Fibroblast of pulmonary artery (primary cell): Measurements from ENCODE around the gene MARF1.
"Not testable (repeated sequence)": the region's sequence is repeated elsewhere in the genome, so short reads cannot be mapped to it uniquely, and the experiment has no call there.

Experiments used
- DNase-seq: peaks from one replicate; pipeline ENCODE4 v3.0.0-alpha.2; 2010; ENCODE audit warnings: low read depth
- H3K4me3 ChIP-seq: replicated peaks from 2 replicates; pipeline ENCODE4 v1.5.1; 2011; ENCODE audit warnings: low read depth, mild to moderate bottlenecking, control low read depth, low read length, moderate library complexity
- TF ChIP-seq, protein P1 (sequence below): IDR thresholded peaks from 2 replicates; pipeline ENCODE4 v1.5.1; 2011; ENCODE audit warnings: mild to moderate bottlenecking, control low read depth, low read length, inconsistent platforms; ENCODE audit errors: missing control alignments

MARF1 gene

DNA sequence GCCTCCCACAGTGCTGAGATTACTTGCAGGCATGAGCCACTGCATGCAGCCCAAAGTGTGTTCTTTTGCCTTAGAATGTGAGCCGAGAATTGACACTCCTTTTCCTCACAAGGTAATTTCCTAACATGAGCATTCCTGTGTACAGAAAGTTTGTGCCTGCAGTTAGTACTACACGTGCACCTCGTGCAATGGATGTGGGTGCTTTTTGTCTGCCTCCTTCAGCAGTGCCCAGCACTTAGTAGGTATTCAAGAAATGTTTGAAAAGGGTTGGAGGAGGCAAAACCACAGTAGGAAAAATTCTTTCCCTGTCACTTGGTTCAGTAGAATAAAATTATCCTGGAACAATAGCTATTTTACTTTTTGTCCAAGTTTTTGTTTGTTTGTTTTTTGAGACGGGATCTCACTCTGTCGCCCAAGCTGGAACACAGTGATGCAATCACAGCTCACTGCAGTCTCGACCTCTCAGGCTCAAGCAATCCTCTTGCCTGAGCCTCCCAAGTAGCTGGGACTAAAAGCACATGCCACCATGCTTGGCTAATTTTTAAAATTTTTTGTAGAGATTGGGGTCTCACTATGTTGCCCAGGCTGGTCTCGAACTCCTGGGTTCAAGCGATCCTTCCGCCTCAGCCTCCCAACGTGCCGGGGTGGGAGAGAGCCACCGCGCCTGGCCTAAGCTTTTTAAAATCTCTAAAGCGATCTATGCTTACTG lies 9.5 kb upstream of the MARF1 start:
- TF ChIP-seq, protein P1, sequence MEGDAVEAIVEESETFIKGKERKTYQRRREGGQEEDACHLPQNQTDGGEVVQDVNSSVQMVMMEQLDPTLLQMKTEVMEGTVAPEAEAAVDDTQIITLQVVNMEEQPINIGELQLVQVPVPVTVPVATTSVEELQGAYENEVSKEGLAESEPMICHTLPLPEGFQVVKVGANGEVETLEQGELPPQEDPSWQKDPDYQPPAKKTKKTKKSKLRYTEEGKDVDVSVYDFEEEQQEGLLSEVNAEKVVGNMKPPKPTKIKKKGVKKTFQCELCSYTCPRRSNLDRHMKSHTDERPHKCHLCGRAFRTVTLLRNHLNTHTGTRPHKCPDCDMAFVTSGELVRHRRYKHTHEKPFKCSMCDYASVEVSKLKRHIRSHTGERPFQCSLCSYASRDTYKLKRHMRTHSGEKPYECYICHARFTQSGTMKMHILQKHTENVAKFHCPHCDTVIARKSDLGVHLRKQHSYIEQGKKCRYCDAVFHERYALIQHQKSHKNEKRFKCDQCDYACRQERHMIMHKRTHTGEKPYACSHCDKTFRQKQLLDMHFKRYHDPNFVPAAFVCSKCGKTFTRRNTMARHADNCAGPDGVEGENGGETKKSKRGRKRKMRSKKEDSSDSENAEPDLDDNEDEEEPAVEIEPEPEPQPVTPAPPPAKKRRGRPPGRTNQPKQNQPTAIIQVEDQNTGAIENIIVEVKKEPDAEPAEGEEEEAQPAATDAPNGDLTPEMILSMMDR, result no peak

DNA sequence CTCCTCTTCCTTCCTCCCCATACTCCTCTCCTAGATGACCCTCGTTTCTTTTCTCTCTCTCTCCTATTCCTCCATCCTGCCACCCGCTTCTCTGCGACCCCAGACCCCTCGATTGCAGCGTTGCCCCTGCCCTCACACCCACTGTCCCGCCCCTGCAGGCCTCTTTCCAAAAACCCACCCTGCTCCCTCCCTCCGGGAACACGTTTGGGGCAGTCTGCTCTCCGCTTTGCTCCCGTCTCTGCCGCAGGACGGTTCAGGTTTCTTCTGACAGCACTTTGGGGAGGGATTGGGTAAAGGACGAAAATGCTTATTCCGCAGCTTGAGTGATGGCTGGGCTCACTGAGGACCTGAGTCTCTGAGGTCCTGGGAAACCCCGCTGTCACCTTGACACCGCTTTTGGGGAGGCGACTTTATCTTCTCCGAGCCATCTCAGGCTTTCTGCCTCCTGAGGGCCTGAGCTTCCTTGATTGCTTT lies 7.8 kb upstream of the MARF1 start:
- TF ChIP-seq, protein P1, result no peak
- H3K4me3 ChIP-seq, result peak overlapping the region; percentile 93
- DNase-seq, result peak; percentile 14

More for the DNA sequence above, 9.5 kb upstream of the MARF1 start:
- peak; percentile 14 for DNase-seq
- H3K4me3 ChIP-seq, result no peak overlapping the region

DNA sequence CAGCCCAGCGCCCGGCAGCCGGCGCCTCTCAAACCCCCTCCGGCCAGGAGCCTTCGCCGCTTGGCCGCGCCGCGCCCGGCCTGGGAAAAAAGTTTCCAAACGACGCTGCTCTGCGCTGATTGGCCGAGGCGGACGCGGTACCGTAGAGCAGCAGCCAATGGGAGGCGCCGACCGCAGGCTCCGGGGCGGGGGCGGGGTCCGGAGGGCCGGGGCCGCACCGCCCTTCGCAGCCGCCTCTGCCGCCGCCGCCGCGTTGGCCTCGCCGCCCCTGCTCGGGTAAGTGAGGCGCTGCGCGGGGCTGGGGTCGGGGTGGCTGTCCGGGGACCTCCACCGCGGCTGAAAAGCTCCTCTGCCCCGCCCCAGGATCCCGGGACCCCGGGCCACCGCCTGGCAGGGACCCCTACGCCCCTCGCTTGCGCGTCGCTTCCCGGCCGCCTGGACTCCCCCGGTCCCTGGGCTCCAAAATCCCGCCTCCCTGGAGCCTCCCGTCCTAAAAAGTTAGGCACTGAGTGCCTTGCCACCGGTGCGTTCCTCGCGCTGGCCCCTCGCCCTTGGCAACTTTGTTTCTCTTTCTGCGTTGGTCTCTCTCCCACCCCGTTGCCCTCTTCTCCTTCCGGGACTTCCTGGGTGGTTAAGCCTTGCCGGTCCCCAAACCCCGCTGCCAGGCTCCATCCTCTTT lies 7.2 kb upstream of the MARF1 start, which contains the start of gene NDE1:
NDE1 (plus strand) TSS at position 227 of the 679 bp plus-strand sequence. CDS start 14,534 bp downstream, outside the sequence.
- TF ChIP-seq, protein P1, result no peak
- peak within 1 kb of the TSS; percentile 93 for H3K4me3 ChIP-seq
- peak; percentile 88 for DNase-seq

DNA sequence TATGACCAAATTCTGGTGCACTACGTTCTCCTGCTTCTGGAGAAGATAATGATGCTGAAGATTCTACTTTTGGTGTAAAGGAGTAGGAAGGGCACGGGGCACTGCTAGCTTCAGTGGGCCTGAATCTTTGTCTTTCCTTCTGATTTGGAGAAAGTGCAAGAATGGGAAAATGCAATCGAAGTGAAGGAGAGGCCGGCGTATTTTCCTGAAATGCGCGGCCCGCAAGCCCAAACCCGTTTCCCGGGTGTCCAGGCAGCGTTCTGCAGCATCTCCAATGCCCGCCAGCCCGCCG lies 6.7 kb upstream of the MARF1 start:
- DNase-seq, result no peak
- H3K4me3 ChIP-seq, result peak overlapping the region; percentile 35
- TF ChIP-seq, protein P1, result no peak

DNA sequence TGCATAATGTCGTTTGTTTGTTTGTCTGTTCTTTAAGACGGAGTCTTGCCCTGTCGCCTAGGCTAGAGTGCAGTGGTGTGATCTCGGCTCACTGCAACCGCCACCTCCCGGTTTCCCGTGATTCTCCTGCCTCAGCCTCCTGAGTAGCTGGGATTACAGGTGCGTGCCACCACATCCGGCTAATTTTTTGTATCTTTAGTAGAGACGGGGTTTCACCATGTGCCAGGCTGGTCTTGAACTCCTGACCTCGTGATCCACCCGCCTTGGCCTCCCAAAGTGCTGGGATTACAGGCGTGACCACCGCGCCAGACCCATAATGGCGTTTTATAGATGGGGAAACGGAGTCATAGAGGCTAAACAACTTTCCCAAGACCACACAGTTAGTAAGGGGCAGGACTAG lies 6.4 kb upstream of the MARF1 start:
- DNase-seq, H3K4me3 ChIP-seq: not testable (repeated sequence)

DNA sequence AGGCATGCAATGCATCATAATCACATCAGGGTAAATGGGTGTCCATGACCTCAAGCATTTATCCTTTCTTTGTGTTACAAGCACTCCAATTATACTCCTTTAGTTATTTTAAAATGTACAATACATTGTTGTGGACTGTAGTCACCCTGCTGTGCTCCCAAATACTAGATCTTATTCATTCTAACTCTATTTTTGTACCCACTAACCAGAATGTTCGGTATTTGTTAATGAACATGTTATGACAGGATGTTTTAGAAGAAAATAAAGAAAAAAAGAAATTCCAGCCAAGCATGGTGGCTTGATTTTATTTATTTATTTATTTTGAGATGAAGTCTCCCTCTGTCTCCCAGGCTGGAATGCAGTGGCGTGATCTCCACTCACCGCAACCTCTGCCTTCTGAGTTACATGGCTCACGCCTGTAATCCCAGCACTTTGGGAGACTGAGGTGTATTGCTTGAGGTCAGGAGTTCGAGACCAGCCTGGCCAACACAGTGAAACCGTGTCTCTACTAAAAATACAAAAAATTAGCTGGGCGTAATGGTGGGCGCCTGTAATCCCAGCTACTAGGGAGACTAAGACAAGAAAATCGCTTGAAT lies 5.3 kb upstream of the MARF1 start:
- DNase-seq, result no peak
- TF ChIP-seq, protein P1, result no peak
- H3K4me3 ChIP-seq, result no peak overlapping the region

DNA sequence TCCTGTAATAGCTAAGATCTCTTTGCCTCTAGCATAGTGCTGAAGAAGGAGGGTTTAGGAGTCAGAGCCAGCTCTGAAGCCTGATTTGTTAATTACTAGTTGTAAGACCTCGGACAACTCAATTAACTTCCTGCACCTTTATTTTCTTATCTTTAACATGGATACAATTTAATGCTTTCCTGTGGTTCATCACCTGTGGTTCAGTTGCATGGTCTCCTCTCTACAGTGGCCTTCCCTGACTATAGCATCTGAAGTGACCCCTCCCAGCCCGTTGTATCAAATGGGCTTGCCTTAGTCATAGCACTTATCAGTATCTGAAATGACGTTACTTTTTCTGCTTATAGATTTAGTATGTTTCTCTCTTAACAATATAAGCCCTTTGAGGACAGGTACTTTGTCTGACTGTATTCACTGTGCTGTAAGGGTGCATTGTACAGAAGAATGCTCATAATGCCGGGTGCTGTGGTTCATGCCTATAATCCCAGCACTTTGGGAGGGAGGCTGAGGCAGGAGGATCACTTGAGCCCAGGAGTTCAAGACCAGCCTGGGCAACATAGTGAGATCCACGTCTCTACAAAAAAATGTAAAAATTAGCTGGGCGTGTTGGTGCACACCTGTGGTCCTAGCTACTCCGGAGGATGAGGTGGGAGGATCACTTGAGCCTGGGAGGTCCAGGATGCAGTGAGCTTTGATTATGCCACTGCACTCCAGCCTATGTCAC lies 4.5 kb upstream of the MARF1 start:
- DNase-seq, result no peak
- no peak overlapping the region for H3K4me3 ChIP-seq
- TF ChIP-seq, protein P1, result no peak

DNA sequence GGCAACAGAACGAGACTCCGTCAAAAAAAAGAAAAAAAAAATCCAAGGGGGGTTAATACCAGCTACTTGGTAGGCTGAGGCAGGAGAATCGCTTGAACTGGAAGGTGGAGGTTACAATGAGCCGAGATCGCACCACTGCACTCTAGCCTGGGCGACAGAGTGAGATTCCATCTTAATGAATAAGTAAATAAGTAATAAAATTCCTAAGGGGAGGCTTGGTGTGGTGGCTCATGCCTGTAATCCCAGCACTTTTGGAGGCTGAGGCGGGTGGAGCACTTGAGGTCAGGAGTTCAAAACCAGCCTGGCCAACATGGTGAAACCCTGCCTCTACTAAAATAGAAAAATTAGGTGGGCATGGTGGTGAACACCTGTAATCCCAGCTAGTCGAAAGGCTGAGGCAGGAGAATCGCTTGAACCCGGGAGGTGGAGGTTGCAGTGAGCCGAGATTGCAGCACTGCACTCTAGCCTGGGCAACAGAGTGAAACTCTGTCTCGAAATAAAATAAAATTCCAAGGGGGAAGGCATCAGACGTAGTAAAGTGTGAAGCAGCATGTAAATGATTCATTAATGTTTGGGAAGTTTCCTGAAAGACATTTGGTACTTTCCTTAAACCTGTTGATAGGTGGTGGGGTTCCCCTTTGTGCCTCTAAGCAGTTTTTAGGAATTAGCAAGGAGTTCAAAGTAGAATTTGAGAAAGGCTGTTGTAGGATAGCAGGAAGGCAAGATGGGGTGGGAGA lies 3.8 kb upstream of the MARF1 start:
- not testable (repeated sequence) for H3K4me3 ChIP-seq, DNase-seq

DNA sequence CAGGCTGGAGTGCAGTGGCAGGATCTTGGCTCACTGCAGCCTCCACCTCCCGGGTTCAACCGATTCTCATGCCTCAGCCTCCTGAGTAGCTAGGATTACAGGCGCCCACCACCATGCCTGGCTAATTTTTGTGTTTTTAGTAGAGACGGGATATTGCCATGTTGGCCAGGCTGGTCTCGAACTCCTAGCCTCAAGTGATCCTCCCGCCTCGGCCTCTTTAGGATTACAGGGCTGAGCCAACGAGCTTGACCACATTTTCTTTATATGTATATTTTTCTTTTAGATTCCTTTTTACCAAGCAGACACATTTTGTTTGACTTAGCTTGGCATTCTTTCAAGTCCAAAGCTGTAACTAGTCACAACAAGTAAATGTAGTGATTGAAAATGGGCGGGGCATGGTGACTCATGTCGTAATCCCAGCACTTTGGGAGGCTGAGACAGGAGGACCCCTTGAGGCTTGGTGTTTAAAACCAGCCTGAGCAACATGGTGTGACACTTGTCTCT lies 2.1 kb upstream of the MARF1 start:
- peak; percentile 65 for DNase-seq
- not testable (repeated sequence) for H3K4me3 ChIP-seq
